KOPT-K1 (cell line): ENCODE measurements around the gene CLDN6.

Experiments used
- H3K27ac ChIP-seq: fragments of 200-600 bp; sonication (generic); 2 replicates; pipeline ENCODE4 v1.5.1; 2016; ENCODE audit warnings: antibody characterized with exemption, mild to moderate bottlenecking, low read depth, low read length; ENCODE audit not compliant: poor library complexity, severe bottlenecking
- H3K36me3 ChIP-seq: fragments of 200-600 bp; sonication (generic); 2 replicates; pipeline ENCODE4 v1.5.1; 2017; ENCODE audit warnings: antibody characterized with exemption, mild to moderate bottlenecking, low read length, moderate library complexity; ENCODE audit not compliant: insufficient read depth
- H3K9me3 ChIP-seq: fragments of 200-600 bp; sonication (generic); 2 replicates; pipeline ENCODE4 v1.5.1; 2017; ENCODE audit warnings: antibody characterized with exemption, low read length, mild to moderate bottlenecking; ENCODE audit not compliant: insufficient read depth, poor library complexity, severe bottlenecking

The CLDN6 gene

DNA sequence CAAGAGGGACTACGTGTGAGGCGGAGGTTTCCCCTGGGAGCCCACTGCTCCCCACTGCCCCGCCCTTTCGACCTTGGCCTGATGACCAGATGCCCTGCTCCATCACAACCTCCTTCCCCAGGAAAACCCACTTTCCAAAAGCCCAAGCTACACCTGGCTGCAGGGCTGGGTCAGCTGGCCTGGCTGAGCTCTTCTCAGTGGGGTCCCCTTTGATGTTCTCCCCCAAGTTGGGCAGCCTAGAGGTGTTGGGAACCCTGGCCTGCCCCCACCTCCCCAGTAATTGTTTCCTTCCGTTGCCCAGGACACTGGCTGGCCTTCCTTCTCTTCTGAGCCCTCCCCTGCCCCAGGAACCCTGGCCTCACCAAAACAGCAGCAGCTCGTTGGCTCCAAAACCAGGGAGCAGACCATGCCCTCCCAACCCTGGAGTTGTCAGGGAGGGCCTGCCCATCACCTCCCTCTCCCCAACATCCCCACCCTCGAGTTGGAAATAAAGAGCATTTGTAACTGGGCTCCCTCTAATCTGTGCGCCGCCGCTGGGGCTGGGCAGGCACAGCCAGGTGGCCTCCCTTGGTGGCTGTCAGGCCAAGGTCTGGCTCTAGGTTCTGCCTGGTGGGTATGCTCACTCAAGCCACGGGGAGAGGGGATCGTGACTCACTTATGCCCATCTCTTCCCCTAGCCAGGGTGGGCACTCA lies 3.8 kb downstream of the CLDN6 start:
- Histone ChIP-seq H3K9me3 (no peaks in the 10 kb centered on the region), H3K27ac (no peak overlapping the region), H3K36me3 (no peaks in the 10 kb centered on the region)

- Histone ChIP-seq H3K36me3 (no peaks in the 10 kb centered on the region), H3K9me3 (no peaks in the 10 kb centered on the region), H3K27ac (no peak overlapping the region)
These were observed 4.5 kb downstream of the CLDN6 start for GRCh38 chr16:3013491-3013951.

GRCh38 chr16:3012828-3013420 lies 5.1 kb downstream of the CLDN6 start, which contains the start of gene CLDN9:
Gene CLDN9 (plus strand): TSS chr16:3012923. CDS start chr16:3013363, 440 bp downstream.
- Histone ChIP-seq H3K27ac (no peak within 1 kb of the TSS), H3K36me3 (no peaks in the 10 kb centered on the region), H3K9me3 (no peaks in the 10 kb centered on the region)

DNA sequence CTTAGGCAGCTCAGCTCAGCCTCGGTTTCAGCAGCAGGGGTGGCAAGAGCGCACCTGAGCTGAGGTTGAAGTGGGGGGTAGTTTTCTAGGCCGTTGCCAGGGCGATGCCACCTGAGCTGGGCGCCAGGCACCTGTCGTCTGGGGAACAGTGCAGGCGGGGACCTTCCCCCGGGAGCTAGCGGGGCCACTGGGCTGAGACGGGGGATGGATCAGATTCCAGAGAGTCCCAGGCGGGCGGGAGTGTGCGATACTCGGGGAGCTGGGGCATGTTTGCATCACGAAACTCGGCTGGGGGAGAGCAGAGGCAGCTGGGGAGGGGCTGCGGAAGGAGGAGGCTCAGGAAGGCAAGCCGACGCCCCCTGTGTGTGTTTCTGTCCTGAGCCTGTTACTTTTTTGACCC lies 5.7 kb downstream of the CLDN6 start:
- no peaks in the 10 kb centered on the region for H3K9me3 ChIP-seq
- no peak overlapping the region for H3K27ac ChIP-seq

DNA sequence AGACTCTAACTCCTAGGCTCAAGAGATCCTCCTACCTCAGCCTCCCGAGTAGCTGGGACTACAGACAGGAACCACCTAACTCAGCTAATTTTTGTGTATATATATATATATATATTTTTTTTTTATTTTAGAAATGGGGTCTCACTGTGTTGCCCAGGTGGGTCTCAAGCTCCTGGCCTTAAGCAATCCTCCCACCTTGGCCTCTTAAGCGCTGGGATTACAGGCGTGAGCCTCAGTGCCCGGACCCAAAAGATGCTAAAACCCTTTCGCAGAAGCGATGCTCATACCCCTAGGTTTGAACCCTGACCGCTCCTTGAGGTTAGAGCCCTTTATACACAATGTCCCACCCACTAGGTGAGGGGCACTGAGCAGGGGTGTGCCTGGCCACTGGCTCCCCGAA lies 7.5 kb downstream of the CLDN6 start:
- no peak overlapping the region for H3K27ac ChIP-seq
- no peaks in the 10 kb centered on the region for H3K36me3 ChIP-seq
- no peaks in the 10 kb centered on the region for H3K9me3 ChIP-seq

More for the DNA sequence above, 5.7 kb downstream of the CLDN6 start:
- H3K36me3 ChIP-seq = no peaks in the 10 kb centered on the region

GRCh38 chr16:3009568-3010390 lies 8.2 kb downstream of the CLDN6 start:
- no peaks in the 10 kb centered on the region for H3K9me3 ChIP-seq
- no peak overlapping the region for H3K27ac ChIP-seq
- no peaks in the 10 kb centered on the region for H3K36me3 ChIP-seq

- Histone ChIP-seq H3K27ac (no peak overlapping the region), H3K36me3 (no peaks in the 10 kb centered on the region), H3K9me3 (no peaks in the 10 kb centered on the region)
These were observed 9.3 kb downstream of the CLDN6 start for GRCh38 chr16:3008690-3009037.

DNA sequence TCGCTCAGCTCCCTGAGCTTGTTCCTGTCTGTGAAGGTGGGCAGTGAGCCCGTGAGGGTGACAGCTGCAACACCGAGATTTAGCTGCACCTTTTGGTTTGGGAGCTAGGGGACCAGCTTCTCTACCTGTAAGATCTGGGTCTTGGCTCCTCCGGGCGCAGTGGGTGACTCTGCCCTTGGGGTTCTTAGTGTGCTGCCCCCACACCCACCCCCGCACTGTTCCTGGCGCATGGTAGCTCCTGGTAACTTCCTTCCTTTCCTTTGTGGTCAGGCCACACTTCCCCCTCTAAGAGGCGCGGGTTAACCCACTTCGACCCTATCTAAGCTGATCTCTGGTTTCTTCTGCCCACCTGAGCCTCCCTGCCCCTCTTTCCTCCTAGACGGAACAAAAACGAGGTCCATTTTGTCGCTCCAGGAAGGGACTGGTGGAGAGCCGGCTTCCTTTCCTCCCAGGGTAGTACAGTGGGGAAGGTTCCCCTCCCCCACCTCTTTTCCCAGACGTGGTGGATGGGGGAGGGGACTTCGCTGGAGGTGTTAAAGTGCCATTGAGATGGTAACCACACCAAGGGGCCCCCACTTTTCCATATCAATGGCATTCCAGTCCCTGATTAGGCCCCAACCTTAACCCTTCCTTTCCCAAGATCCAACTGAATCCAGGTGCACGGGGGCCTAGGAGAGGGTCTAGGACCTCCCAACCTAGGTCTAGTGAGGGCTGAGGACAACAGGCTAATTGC lies 9.9 kb downstream of the CLDN6 start:
- no peaks in the 10 kb centered on the region for H3K36me3 ChIP-seq
- H3K9me3 ChIP-seq = no peaks in the 10 kb centered on the region
- no peak overlapping the region for H3K27ac ChIP-seq

DNA sequence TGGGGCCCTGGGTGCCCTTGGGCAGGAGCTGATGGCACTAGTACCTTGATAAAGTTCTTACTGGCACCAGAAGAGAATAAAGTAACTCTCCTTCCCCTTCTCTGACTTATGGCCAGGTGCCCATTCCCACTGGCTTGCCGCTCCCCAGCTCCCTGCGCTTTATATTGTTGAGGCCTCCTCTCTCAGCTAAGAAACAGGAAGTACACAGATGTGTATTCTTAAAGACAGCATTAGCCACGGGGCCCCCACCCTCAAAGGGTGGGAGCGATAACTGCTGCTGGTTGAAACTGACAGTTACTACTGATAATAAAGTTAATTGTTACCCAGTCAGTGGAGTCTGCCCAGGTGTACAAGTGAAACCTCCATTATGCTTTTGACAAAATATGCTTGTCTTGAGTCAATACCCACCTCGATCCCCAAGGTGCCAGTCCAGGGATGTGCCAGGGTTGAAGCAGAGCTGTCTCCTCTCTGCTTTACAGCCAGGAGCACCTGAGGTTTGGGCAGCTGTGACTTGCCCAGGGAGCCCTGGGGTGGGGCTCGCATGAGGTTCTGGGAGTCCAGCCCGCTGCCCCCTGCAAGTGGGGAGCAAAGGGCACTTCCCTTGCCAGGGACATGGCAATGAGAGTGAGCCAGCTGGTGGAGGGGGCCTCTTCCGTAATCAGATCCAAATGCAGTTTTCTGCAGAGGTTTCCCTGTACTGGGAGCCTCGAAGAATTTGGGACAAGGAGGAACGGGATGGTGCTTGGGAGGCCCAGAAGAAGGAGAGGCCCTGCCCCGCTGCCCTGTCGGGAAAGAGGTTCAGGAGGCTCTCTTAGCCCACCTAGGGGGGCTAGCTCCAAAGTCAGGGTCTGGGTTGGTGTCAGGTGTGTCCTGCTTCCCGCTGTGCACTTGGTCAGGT lies 10.7 kb downstream of the CLDN6 start:
- H3K27ac ChIP-seq = no peak overlapping the region
- H3K36me3 ChIP-seq = no peaks in the 10 kb centered on the region
- H3K9me3 ChIP-seq = no peaks in the 10 kb centered on the region

DNA sequence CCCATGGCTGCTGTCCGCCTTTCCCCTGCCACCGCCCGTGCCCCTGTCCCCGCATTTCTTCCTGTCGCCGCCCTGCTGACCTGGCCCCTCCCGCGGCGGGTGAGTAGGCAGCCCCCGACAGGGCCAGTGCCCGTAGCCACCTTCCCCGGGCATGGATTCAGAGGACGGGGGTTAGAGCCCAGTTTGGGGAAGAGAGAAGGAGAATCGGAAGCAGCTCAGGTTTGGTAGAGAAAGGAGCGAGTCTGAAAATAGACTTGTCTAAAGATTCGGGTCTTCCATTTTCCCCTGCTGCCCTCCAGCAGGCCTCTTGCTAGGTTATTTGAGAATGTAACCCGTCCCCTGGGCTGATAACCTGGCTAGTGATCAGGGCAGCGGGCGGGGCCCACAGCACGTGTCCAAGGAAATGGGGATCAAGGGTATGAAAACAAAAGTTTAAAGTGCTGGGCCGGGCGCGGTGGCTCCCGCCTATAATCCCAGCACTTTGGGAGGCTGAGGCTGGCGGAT lies 13.2 kb downstream of the CLDN6 start:
- Histone ChIP-seq H3K27ac (no peak overlapping the region), H3K36me3 (no peaks in the 10 kb centered on the region), H3K9me3 (no peaks in the 10 kb centered on the region)

DNA sequence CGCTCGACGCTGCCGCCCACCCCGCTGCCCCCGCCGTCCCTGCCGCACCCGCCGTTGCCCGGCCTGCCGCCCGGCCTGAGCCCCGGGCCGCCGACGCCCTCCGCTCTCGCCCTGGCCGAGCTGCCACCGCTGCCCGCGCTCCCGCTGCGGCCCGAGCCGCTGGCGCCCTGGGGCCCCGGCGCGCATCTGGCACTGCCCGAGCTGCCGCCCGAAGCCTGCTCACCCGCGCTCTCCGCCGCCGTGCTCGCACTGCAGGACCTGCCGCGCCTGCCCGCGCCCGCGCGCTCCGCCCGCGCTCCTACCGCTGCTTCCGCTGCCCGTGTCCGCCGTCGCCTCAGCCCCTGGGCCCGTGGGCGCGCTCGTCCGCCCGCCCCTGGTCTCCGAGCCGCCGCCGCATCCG lies 13.7 kb downstream of the CLDN6 start:
- H3K9me3 ChIP-seq = no peaks in the 10 kb centered on the region
- H3K27ac ChIP-seq = no peak overlapping the region
- H3K36me3 ChIP-seq = no peaks in the 10 kb centered on the region

DNA sequence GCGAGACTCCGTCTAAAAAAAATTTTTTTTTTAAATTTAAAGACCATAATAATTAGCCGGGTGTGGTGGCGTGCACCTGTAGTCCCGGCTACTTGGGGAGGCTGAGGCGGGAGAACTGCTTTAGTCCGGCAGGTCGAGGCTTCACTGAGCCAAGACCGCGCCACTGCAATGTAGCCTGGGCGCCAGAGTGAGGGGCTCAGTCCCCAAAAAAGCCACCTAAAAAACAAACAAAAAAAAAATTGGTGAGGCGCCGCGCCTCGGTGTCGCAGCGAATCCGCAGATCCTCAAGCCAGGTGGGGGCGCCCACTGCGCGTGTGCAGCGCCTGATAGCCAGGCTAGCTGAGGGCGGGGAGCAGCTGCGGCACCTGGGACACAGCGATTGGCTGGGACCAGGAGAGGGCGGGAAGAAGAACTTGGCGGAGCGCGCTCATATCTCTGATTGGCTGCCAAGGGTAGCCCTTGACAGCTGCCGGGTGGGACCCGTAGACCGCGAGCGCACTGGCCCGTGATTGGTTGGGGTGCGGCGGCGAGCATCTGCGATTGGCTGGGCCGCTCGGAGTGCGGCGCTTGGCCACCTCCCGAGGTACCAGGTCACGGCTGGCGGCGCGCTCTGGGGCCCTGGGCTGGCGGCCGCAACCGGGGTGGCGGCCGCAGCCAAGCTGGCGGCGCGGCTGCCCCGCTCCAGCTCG lies 14.3 kb downstream of the CLDN6 start:
- Histone ChIP-seq H3K27ac (no peak overlapping the region), H3K9me3 (no peaks in the 10 kb centered on the region), H3K36me3 (no peaks in the 10 kb centered on the region)

GRCh38 chr16:3001316-3001715 lies 16.7 kb downstream of the CLDN6 start:
- Histone ChIP-seq H3K36me3 (no peaks in the 10 kb centered on the region), H3K9me3 (no peaks in the 10 kb centered on the region), H3K27ac (no peak overlapping the region)
